Activated T-helper 17 cell treated with anti-CD3 and anti-CD28 coated beads, Interleukin-2, amount 50 U/mL, for 72 hours (primary cell): ENCODE results near the gene LYST. TPM values are rescaled to one million over a fixed set of nuclear protein-coding genes. Genes with fewer than 3 reads are reported as not detected.

ENCODE experiments used
- ATAC-seq: fragments of 150-1000 bp; cut with Tn5 transposase; replicated peaks from 2 replicates; pipeline ENCODE4 v1.10.0; 2021; ENCODE audit warnings: mild to moderate bottlenecking, moderate library complexity
- H3K27ac Mint-ChIP-seq: one replicate; pipeline ENCODE4 v1.8.0; 2022; ENCODE audit warnings: mixed read lengths
- H3K27me3 Mint-ChIP-seq: one replicate; pipeline ENCODE4 v1.8.0; 2022; ENCODE audit warnings: mixed read lengths
- H3K36me3 Mint-ChIP-seq: one replicate; pipeline ENCODE4 v1.8.0; 2022; ENCODE audit warnings: low read depth, mild to moderate bottlenecking, mixed read lengths
- H3K4me1 Mint-ChIP-seq: one replicate; pipeline ENCODE4 v1.8.0; 2022; ENCODE audit warnings: mixed read lengths
- H3K4me3 Mint-ChIP-seq: one replicate; pipeline ENCODE4 v1.8.0; 2022; ENCODE audit warnings: mild to moderate bottlenecking, mixed read lengths
- H3K9me3 Mint-ChIP-seq: one replicate; pipeline ENCODE4 v1.8.0; 2022; ENCODE audit warnings: mixed read lengths
- total RNA-seq, 2 donors: library from RNA; stranded (reverse); gene quantifications; one replicate each; pipeline ENCODE4 v1.2.3, GENCODE V29; 2022

LYST gene
- total RNA-seq, 2 donors from 2014 or later = 19.8 to 41.2 TPM

DNA sequence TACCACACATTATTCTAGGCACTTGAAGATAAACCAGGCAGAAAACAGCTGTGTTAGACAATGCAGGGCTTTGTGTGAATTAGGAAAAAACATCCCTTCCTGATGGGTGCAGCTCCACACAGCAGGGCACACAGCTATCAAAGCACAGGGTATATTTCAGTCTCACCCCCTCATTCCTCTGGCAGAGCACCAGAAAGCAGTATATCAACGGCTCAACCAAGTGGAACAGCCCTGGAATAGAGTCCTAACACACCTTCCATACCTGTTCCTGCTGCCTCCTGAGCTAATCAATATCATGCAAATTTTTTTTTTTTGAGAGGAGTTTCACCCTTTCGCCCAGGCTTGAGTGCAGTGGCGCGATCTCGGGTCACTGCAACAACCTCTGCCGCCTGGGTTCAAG, 32.1 kb downstream of the LYST start:
- Mint-ChIP-seq H3K27me3 (no peaks in the 10 kb centered on the region), H3K9me3 (no peaks in the 10 kb centered on the region), H3K27ac (no peak overlapping the region), H3K36me3 (peaks cover 30% of the 10 kb centered on the region), H3K4me3 (no peak overlapping the region), H3K4me1 (peaks cover 5% of the 10 kb centered on the region)
- no peak for ATAC-seq

DNA sequence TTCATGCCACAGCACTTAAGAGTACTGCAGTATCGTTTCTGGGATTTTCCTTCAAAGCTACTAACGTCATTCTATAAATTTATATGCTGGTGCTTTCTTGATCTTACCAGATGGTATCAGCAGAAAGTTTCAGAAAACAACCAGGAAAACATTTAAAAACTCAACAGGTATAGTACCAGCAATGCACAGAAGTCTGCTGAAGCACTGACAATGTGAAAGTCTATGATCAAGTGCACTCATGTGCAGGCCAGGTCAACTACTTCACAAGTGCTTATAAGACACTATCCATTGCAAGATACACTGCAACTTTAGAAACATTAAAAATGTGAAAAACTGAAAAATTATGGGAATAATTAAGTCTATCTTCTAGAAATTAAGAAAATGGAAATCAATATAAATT, 34.7 kb downstream of the LYST start:
- no peak overlapping the region for H3K27ac Mint-ChIP-seq
- H3K4me3 Mint-ChIP-seq = no peak overlapping the region
- peaks cover 47% of the 10 kb centered on the region for H3K36me3 Mint-ChIP-seq
- no peaks in the 10 kb centered on the region for H3K27me3 Mint-ChIP-seq
- no peak for ATAC-seq
- H3K9me3 Mint-ChIP-seq = no peaks in the 10 kb centered on the region
- H3K4me1 Mint-ChIP-seq = no peaks in the 10 kb centered on the region

GRCh38 chr1:235831148-235831547, 35.6 kb downstream of the LYST start:
- Mint-ChIP-seq H3K27me3 (no peaks in the 10 kb centered on the region), H3K27ac (no peak overlapping the region)
- ATAC-seq = peak; percentile 98

DNA sequence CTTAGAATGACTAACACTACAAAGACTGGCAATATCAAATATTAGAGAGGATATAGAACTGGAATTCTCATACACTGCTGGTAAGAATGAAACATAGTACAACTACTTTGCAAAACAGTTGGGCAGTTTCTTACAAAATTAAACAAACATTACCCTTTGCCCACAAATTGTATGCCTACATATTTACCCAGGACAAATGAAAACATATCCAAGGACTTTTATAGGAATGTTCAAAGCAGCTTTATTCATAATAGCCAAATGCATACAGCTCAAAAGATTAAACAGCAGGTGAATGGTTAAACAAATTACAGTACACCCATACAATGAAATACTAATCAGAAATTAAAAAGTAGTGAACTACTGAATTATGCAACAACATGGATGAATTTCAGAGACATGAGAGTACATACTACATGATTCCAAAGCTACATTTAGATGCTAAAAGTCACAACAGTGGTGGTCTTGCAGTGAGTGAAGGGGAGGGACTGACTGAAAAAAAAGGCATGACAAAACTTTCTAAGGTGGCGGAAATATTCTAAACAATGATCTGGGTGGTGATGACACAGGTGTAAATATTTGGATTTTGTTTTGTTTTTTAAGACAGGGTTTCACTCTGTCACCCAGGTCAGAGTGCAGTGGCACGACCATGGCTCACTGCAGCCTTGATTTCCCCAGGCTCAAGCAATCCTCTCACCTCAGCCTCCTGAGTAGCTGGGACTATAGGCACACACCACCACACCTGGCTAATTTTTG, 40.4 kb downstream of the LYST start:
- H3K36me3 Mint-ChIP-seq = peaks cover 67% of the 10 kb centered on the region
- H3K27me3 Mint-ChIP-seq = no peaks in the 10 kb centered on the region
- H3K9me3 Mint-ChIP-seq = no peaks in the 10 kb centered on the region
- H3K4me1 Mint-ChIP-seq = no peaks in the 10 kb centered on the region
- no peak overlapping the region for H3K4me3 Mint-ChIP-seq
- H3K27ac Mint-ChIP-seq = no peak overlapping the region
- no peak for ATAC-seq

More at GRCh38 chr1:235831148-235831547, 35.6 kb downstream of the LYST start:
- H3K4me3 Mint-ChIP-seq = no peak overlapping the region
- no peaks in the 10 kb centered on the region for H3K4me1 Mint-ChIP-seq
- no peaks in the 10 kb centered on the region for H3K9me3 Mint-ChIP-seq
- H3K36me3 Mint-ChIP-seq = peaks cover 52% of the 10 kb centered on the region

DNA sequence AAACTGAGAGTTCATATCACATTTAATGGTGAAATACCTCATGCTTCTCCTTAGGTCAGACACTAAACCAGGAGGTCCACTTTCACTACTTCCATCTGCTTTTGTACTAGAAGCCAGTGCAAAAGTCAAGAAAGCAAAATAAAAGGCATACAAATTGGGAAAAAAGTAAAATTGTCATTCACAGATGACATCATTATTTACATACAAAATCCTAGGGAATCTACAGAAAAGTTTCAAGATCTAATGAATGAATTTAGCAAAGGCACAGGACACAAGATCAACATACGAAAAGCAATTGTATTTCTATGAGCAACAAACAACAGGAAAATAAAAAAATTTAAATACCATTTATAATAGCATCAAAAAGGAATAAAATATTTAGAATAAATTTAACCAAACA, 41.5 kb downstream of the LYST start:
- no peaks in the 10 kb centered on the region for H3K27me3 Mint-ChIP-seq
- H3K36me3 Mint-ChIP-seq = peaks cover 57% of the 10 kb centered on the region
- H3K9me3 Mint-ChIP-seq = no peaks in the 10 kb centered on the region
- no peaks in the 10 kb centered on the region for H3K4me1 Mint-ChIP-seq
- no peak overlapping the region for H3K4me3 Mint-ChIP-seq
- ATAC-seq = no peak
- no peak overlapping the region for H3K27ac Mint-ChIP-seq

DNA sequence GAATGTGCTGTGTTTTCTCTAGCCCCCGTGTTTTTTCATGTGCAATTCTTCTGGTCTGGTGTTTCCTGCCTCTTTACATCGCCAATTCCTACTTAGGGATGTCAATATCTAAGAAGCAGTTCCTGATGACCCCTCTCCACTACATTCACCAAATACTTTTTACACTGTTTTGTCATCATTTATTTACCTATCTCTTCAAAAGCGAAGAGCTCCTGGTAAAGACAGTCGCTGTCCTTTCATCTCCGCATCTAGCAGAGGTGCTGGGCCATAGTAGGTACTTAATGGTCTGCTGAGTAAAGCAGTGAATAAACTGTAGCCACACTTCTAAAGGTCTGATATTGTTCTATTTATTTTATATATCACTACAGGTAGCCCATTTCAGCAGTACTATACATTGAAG, 43.0 kb downstream of the LYST start:
- no peak overlapping the region for H3K27ac Mint-ChIP-seq
- H3K4me3 Mint-ChIP-seq = no peak overlapping the region
- no peak for ATAC-seq
- no peaks in the 10 kb centered on the region for H3K9me3 Mint-ChIP-seq
- H3K36me3 Mint-ChIP-seq = peaks cover 51% of the 10 kb centered on the region
- no peaks in the 10 kb centered on the region for H3K27me3 Mint-ChIP-seq
- H3K4me1 Mint-ChIP-seq = peaks cover 3% of the 10 kb centered on the region

DNA sequence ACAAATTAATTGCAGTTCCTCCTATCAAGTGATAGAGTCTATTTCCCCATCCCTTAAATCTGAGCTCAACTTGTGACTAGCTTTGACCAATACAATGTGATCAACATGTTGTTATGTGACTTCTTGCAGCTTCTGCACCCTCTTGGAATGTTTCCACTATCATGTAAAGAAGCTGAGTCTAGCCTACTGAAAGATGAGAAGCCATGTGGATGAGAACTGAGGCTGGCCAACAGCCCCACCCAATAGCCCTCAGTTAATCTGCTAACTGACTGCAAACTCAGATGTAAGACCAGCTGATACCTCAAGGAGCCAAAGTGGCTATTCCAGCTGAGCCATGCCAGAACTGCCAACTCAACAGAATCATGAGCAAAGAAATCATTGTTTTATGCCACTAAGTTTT, 44.0 kb downstream of the LYST start:
- Mint-ChIP-seq H3K36me3 (peaks cover 41% of the 10 kb centered on the region), H3K4me1 (peaks cover 3% of the 10 kb centered on the region), H3K27ac (no peak overlapping the region), H3K9me3 (no peaks in the 10 kb centered on the region), H3K27me3 (no peaks in the 10 kb centered on the region), H3K4me3 (no peak overlapping the region)
- ATAC-seq = no peak

- H3K4me3 Mint-ChIP-seq = no peak overlapping the region
- no peak for ATAC-seq
- H3K27me3 Mint-ChIP-seq = no peaks in the 10 kb centered on the region
- H3K4me1 Mint-ChIP-seq = peaks cover 7% of the 10 kb centered on the region
- no peak overlapping the region for H3K27ac Mint-ChIP-seq
- no peaks in the 10 kb centered on the region for H3K9me3 Mint-ChIP-seq
- peaks cover 39% of the 10 kb centered on the region for H3K36me3 Mint-ChIP-seq
Observed at GRCh38 chr1:235821361-235821981, 45.2 kb downstream of the LYST start.

DNA sequence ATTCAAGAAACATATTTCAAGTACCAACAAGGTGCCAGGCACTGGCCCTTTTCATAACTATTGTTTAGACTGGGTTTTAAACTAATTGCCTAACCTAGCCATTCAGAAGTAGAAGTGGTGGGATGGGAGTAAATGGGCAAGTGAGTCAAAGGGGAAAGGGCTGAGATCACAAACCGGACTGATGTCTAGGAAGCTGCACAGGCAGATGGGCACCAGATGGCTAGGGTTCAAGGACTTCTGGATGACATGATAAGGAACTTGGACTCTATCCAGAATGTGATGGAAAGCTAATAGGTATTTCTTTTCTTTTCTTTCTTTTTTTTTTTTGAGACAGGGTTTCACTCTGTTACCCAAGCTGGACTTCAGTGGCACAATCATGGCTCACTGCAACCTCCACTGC, 46.6 kb downstream of the LYST start:
- Mint-ChIP-seq H3K9me3 (no peaks in the 10 kb centered on the region), H3K4me1 (peaks cover 7% of the 10 kb centered on the region), H3K27ac (no peak overlapping the region), H3K4me3 (no peak overlapping the region), H3K27me3 (no peaks in the 10 kb centered on the region), H3K36me3 (peaks cover 25% of the 10 kb centered on the region)
- ATAC-seq = no peak

GRCh38 chr1:235818632-235819136, 48.0 kb downstream of the LYST start:
- Mint-ChIP-seq H3K27me3 (no peaks in the 10 kb centered on the region), H3K27ac (no peak overlapping the region), H3K36me3 (peaks cover 14% of the 10 kb centered on the region), H3K9me3 (no peaks in the 10 kb centered on the region), H3K4me1 (peaks cover 7% of the 10 kb centered on the region), H3K4me3 (no peak overlapping the region)
- no peak for ATAC-seq

- ATAC-seq = no peak
- peaks cover 4% of the 10 kb centered on the region for H3K36me3 Mint-ChIP-seq
- H3K4me1 Mint-ChIP-seq = peaks cover 7% of the 10 kb centered on the region
- no peak overlapping the region for H3K4me3 Mint-ChIP-seq
- H3K27ac Mint-ChIP-seq = no peak overlapping the region
- no peaks in the 10 kb centered on the region for H3K27me3 Mint-ChIP-seq
- H3K9me3 Mint-ChIP-seq = no peaks in the 10 kb centered on the region
Observed at GRCh38 chr1:235817101-235817728, 49.5 kb downstream of the LYST start.

DNA sequence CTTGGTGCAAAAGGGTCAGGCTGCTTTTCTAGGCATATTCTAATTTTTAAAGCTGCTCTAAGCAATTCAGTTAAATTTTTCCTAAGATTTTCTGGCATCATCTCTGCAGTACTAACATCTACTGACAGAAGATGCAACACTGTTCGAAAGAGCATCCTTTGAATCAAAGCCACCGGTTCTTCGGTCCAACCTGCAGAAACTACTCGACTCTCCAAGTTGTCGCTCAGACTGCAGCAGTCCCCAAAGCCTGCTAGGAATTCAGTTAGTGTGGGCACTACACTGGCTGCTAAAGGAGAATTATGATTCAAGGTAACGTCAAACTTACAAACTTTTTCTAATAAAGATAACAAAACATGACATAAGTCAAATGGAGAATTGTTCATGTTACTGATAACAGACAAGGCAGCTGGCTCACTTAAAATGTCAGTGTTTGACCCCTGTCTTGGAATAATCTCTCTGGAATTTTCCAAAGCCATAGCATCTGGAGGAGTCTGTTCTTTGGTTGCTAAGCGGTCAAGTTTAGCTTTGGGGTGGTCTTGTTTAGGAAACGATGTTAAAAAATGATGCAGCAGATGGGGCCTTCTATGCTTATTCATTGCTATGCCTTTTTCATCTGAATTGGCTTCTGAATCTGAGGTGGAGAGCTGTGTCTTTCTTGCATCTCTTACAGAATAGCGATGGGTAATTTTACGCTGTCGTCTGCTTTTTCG, 56.9 kb downstream of the LYST start:
- ATAC-seq = no peak
- no peak overlapping the region for H3K27ac Mint-ChIP-seq

DNA sequence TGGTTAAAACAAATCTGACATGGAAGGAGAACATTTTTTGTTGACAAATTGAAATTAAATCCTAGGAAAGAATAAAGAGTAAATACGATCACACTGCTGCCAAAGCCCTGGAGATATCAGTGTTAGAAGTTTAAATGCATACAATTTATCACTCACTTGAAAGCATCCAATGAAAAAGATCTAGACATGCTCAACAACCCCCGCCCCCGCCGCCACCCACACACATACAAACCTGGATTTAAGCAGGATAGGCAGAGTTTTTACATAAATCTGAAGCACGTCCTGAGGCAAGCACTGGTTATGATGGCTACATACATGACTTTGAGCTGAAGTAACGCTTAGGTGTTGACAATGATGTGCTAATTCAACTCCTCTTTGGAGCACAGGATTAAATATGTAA, 58.5 kb downstream of the LYST start:
- no peaks in the 10 kb centered on the region for H3K27me3 Mint-ChIP-seq
- peaks cover 65% of the 10 kb centered on the region for H3K36me3 Mint-ChIP-seq

More for the DNA sequence above, 56.9 kb downstream of the LYST start:
- Mint-ChIP-seq H3K27me3 (no peaks in the 10 kb centered on the region), H3K9me3 (no peaks in the 10 kb centered on the region), H3K36me3 (peaks cover 53% of the 10 kb centered on the region), H3K4me3 (no peak overlapping the region), H3K4me1 (no peaks in the 10 kb centered on the region)

GRCh38 chr1:235806123-235806522, 60.6 kb downstream of the LYST start:
- Mint-ChIP-seq H3K27ac (no peak overlapping the region), H3K36me3 (peaks cover 76% of the 10 kb centered on the region), H3K9me3 (no peaks in the 10 kb centered on the region), H3K27me3 (no peaks in the 10 kb centered on the region), H3K4me3 (no peak overlapping the region), H3K4me1 (peaks cover 7% of the 10 kb centered on the region)
- ATAC-seq = peak; percentile 67

More for the DNA sequence above, 58.5 kb downstream of the LYST start:
- Mint-ChIP-seq H3K9me3 (no peaks in the 10 kb centered on the region), H3K27ac (no peak overlapping the region), H3K4me1 (no peaks in the 10 kb centered on the region), H3K4me3 (no peak overlapping the region)
- no peak for ATAC-seq
